B cell (primary cell): ENCODE results near the gene ACADS. TPM values are rescaled to one million over a fixed set of nuclear protein-coding genes. Genes with fewer than 3 reads are reported as not detected.

Experiments
- ATAC-seq: fragments of 200-7000 bp; cut with Tn5 transposase; one replicate; pipeline ENCODE4 v1.10.0; 2021; ENCODE audit warnings: low read depth, mild to moderate bottlenecking, moderate number of reproducible peaks, moderate library complexity
- CTCF ChIA-PET: fragments of 350-600 bp; sonication (Branson Sonifier 250); formaldehyde crosslinking; loops from one replicate; lab custom pipeline; 2021; ENCODE audit warnings: antibody characterized with exemption, inconsistent platforms; lab: Charles Lee
- POLR2A ChIA-PET: fragments of 350-600 bp; sonication (Branson Sonifier 250); formaldehyde crosslinking; loops from one replicate; lab custom pipeline; 2021; ENCODE audit warnings: antibody characterized with exemption; lab: Charles Lee
- DNase-seq: peaks from one replicate; pipeline ENCODE4 v3.0.0; 2013
- H2AFZ ChIP-seq: 2 replicates; pipeline ENCODE4 v1.6.1; 2012; ENCODE audit warnings: mild to moderate bottlenecking, low read depth, low read length; ENCODE audit not compliant: insufficient read depth, poor library complexity, severe bottlenecking
- H3K27ac ChIP-seq, 2 donors: 1 replicate in 1 of 2; 2 replicates in 1 of 2; pipeline ENCODE4 v1.5.1; 2012 to 2013; ENCODE audit warnings: low read length in 2 of 2, mild to moderate bottlenecking in 2 of 2, moderate library complexity in 1 of 2
- H3K27me3 ChIP-seq, 4 experiments: fragments of 200-600 bp in 1 of 4; sonication (generic) in 1 of 4; replicated peaks in 1 of 4; 1 replicate in 2 of 4; 2 replicates in 2 of 4; pipeline versions ENCODE4 v1.6.1 to v1.7.0; 2013 to 2016; ENCODE audit warnings: low read length in 3 of 4, mild to moderate bottlenecking in 2 of 4, mixed read lengths in 1 of 4, moderate library complexity in 1 of 4; ENCODE audit not compliant: insufficient read depth in 4 of 4, control insufficient read depth in 3 of 4; ENCODE audit errors: control extremely low read depth in 1 of 4
- H3K36me3 ChIP-seq, 2 experiments: replicated peaks in 1 of 2; 1 replicate in 1 of 2; 2 replicates in 1 of 2; pipeline versions ENCODE4 v1.6.1 to v1.7.1; 2013; ENCODE audit warnings: low read length in 1 of 2; ENCODE audit not compliant: insufficient read depth in 2 of 2, control insufficient read depth in 1 of 2; ENCODE audit errors: control extremely low read depth in 1 of 2, extremely low read depth in 1 of 2
- H3K4me1 ChIP-seq, 2 donors: fragments of 200-600 bp in 1 of 2; sonication (generic) in 1 of 2; 1 replicate in 1 of 2; 2 replicates in 1 of 2; pipeline versions ENCODE4 v1.5.1 to v1.6.1; 2013 to 2017; ENCODE audit warnings: low read length in 2 of 2; ENCODE audit not compliant: control insufficient read depth in 2 of 2, insufficient read depth in 2 of 2
- H3K4me2 ChIP-seq: replicated peaks from 2 replicates; pipeline ENCODE3; 2012; ENCODE audit warnings: mild to moderate bottlenecking, low read depth, low read length; ENCODE audit not compliant: poor library complexity, severe bottlenecking
- H3K4me3 ChIP-seq, 5 experiments: fragments of 200-600 bp in 1 of 5; sonication (generic) in 1 of 5; 1 replicate in 3 of 5; 2 replicates in 2 of 5; pipeline versions ENCODE4 v1.5.1 to v1.7.0; 2011 to 2016; ENCODE audit warnings: low read length in 4 of 5, mild to moderate bottlenecking in 4 of 5, low read depth in 2 of 5, control low read depth in 1 of 5, moderate library complexity in 1 of 5; ENCODE audit not compliant: insufficient read depth in 1 of 5; ENCODE audit errors: control extremely low read depth in 1 of 5, extremely low read depth in 1 of 5
- H3K79me2 ChIP-seq: fragments of 200-600 bp; sonication (generic); one replicate; pipeline ENCODE4 v1.6.0; 2016; ENCODE audit warnings: low read length; ENCODE audit not compliant: control insufficient read depth, insufficient read depth
- H3K9ac ChIP-seq: fragments of 200-600 bp; sonication (generic); 2 replicates; pipeline ENCODE4 v1.6.1; 2017; ENCODE audit warnings: mild to moderate bottlenecking, low read length, moderate library complexity
- H3K9me3 ChIP-seq, 3 donors: one replicate each; pipeline versions ENCODE4 v1.6.1 to v1.7.1; 2013; ENCODE audit warnings: low read length in 2 of 3; ENCODE audit not compliant: control insufficient read depth in 2 of 3, insufficient read depth in 1 of 3; ENCODE audit errors: control extremely low read depth in 1 of 3
- H4K20me1 ChIP-seq: 2 replicates; pipeline ENCODE4 v1.6.0; 2012; ENCODE audit warnings: mild to moderate bottlenecking, low read length; ENCODE audit not compliant: insufficient read depth, control insufficient read depth, poor library complexity, severe bottlenecking
- H3K27ac Mint-ChIP-seq: one replicate; pipeline ENCODE4 v1.8.0; 2021; ENCODE audit warnings: mixed read lengths
- H3K27me3 Mint-ChIP-seq: one replicate; pipeline ENCODE4 v1.8.0; 2021; ENCODE audit warnings: mixed read lengths
- H3K4me1 Mint-ChIP-seq: one replicate; pipeline ENCODE4 v1.8.0; 2021; ENCODE audit warnings: mixed read lengths
- H3K4me3 Mint-ChIP-seq: one replicate; pipeline ENCODE4 v1.8.0; 2021; ENCODE audit warnings: mixed read lengths
- H3K9me3 Mint-ChIP-seq: one replicate; pipeline ENCODE4 v1.8.0; 2022; ENCODE audit warnings: mixed read lengths; ENCODE audit not compliant: insufficient read depth
- EZH2 ChIP-seq: IDR thresholded peaks from 2 replicates; pipeline ENCODE4 v1.6.1; 2012; ENCODE audit warnings: borderline replicate concordance, low read depth, mild to moderate bottlenecking, moderate library complexity, low read length; ENCODE audit not compliant: insufficient read depth, poor library complexity, severe bottlenecking
- WGBS: methylation state at CpG from one replicate; pipeline ENCODE4 v1.1.5; 2013; ENCODE audit warnings: missing lambda C conversion rate; ENCODE audit not compliant: insufficient coverage; 5-methylcytosine and 5-hydroxymethylcytosine counted together
- intact Hi-C: fragments of 100-400 bp; cut with micrococcal nuclease; formaldehyde crosslinking; loops from one replicate; pipeline ENCODE4 v1.10.0; 2022
- polyA plus RNA-seq: library from polyadenylated mRNA; depleted of rRNA; stranded (reverse); fragments of >200 nt; gene quantifications from 2 replicates; pipeline ENCODE4 v1.2.3, GENCODE V29; 2012
- total RNA-seq, 2 donors: library from RNA; stranded (reverse); fragments of 120-200 nt in 1 of 2; gene quantifications; 1 replicate in 1 of 2; 2 replicates in 1 of 2; pipeline versions ENCODE4 v1.2.3 to v1.2.4, GENCODE V29; 2013 to 2022
- TF ChIP-seq, protein P1 (sequence below): fragments of 200-600 bp; IDR thresholded peaks from one replicate; pipeline ENCODE4 v1.8.0; 2022; ENCODE audit warnings: antibody characterized with exemption, mild to moderate bottlenecking

ACADS gene
- total and polyA plus RNA-seq, 2 donors (not counting 1 experiment from before 2014, with no cell fraction given): 6.8 to 10.0 TPM

DNA sequence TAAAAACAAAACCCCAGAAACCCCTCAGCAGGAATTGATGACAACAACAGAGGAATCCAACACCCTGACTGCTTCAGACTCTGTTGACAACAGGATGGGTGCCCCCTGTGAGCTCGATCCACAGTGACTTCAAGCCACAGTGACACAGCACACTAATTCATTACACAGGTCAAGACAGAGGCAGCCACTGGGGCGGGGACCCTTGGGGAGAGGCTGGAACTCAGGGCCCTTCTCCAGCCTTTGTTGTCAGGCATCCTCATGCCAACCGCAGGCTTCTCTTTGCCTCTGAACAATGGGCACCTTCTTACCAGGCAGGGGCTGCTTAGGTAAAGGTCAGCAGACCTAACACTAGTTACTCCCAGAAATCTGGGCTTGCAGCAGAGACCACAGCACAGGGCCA lies 37.6 kb downstream of the ACADS start:
- 61% methylated on average over 3 of the region's 3 CpGs for WGBS
- no peak for ATAC-seq
- POLR2A ChIA-PET: no interaction called here
- peaks cover 9 to 57% of the 10 kb centered on the region in 2 experiments for H3K36me3 ChIP-seq
- CTCF ChIA-PET: interaction anchor here (0.7 kb wide), 1 partner anchor 209 kb away, joined by 3 read pairs; no protein-coding TSS in a partner anchor
- Mint-ChIP-seq H3K27ac (no peak overlapping the region), H3K4me1 (peaks cover 7% of the 10 kb centered on the region), H3K27me3 (no peaks in the 10 kb centered on the region), H3K9me3 (no peaks in the 10 kb centered on the region), H3K4me3 (no peak overlapping the region)
- H3K4me2 ChIP-seq: no peak overlapping the region
- H3K4me3 ChIP-seq: no peak overlapping the region
- no peak overlapping the region for H2AFZ ChIP-seq
- no peak for DNase-seq
- peaks cover 2% of the 10 kb centered on the region for H4K20me1 ChIP-seq
- no peak for TF ChIP-seq EZH2
- TF ChIP-seq, protein P1, sequence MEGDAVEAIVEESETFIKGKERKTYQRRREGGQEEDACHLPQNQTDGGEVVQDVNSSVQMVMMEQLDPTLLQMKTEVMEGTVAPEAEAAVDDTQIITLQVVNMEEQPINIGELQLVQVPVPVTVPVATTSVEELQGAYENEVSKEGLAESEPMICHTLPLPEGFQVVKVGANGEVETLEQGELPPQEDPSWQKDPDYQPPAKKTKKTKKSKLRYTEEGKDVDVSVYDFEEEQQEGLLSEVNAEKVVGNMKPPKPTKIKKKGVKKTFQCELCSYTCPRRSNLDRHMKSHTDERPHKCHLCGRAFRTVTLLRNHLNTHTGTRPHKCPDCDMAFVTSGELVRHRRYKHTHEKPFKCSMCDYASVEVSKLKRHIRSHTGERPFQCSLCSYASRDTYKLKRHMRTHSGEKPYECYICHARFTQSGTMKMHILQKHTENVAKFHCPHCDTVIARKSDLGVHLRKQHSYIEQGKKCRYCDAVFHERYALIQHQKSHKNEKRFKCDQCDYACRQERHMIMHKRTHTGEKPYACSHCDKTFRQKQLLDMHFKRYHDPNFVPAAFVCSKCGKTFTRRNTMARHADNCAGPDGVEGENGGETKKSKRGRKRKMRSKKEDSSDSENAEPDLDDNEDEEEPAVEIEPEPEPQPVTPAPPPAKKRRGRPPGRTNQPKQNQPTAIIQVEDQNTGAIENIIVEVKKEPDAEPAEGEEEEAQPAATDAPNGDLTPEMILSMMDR: no peak
- no peak overlapping the region for H3K27ac ChIP-seq
- no peaks in the 10 kb centered on the region for H3K27me3 ChIP-seq
- no peak overlapping the region for H3K9ac ChIP-seq
- intact Hi-C loops: no loop called here
- peaks cover 0 to 6% of the 10 kb centered on the region in 2 donors for H3K4me1 ChIP-seq
- no peaks in the 10 kb centered on the region for H3K79me2 ChIP-seq
- H3K9me3 ChIP-seq: no peaks in the 10 kb centered on the region

DNA sequence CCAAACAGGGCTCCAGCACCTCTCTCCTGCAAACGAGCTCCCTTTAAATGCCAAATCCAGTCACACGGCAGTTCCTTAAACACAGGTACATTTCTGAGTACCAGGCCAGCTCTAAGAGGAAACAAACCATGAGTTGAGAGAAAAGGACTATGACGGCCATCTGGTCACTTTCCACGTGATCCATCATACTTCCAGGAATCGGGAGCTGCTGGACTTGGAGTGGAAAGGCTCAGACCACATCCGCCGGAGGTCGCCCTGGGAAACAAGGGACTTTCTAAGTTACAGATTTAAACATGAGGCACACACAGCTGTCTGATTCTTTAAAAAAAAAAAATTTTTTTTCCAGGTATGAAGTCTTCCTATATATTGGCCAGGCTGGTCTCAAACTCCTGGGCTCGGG lies 39.2 kb downstream of the ACADS start:
- Histone ChIP-seq H3K9ac (no peak overlapping the region), H3K27me3 (no peaks in the 10 kb centered on the region), H3K4me1 (peaks cover 0 to 6% of the 10 kb centered on the region in 2 donors), H3K79me2 (no peaks in the 10 kb centered on the region), H3K9me3 (no peaks in the 10 kb centered on the region), H4K20me1 (peaks cover 4% of the 10 kb centered on the region), H3K4me3 (no peak overlapping the region), H3K4me2 (no peak overlapping the region), H3K36me3 (peaks cover 9 to 66% of the 10 kb centered on the region in 2 experiments), H2AFZ (no peak overlapping the region), H3K27ac (no peak overlapping the region)
- Mint-ChIP-seq H3K27ac (no peak overlapping the region), H3K27me3 (no peaks in the 10 kb centered on the region), H3K4me3 (no peak overlapping the region), H3K4me1 (peaks cover 12% of the 10 kb centered on the region), H3K9me3 (no peaks in the 10 kb centered on the region)
- POLR2A ChIA-PET: no interaction called here
- intact Hi-C loops: no loop called here
- ATAC-seq: no peak
- 93% methylated on average over 9 of the region's 9 CpGs for WGBS
- CTCF ChIA-PET: interaction anchor here (0.7 to 1.0 kb wide), 2 partner anchors 35 to 155 kb away, joined by 3 read pairs; no protein-coding TSS in a partner anchor
- TF ChIP-seq EZH2: no peak
- TF ChIP-seq, protein P1: no peak
- DNase-seq: no peak
